ENCODE data around the gene CCDC183.
"Not testable (repeated sequence)": the region's sequence is repeated elsewhere in the genome, so short reads cannot be mapped to it uniquely, and the experiment has no call there.

The CCDC183 gene

GRCh38 chr9:136820971-136821825 lies 25.1 kb downstream of the CCDC183 start:
- DNase-seq (ENCODE audit: extremely low spot score, insufficient read length, low read depth) (no peak), FAIRE-seq (no peak)

- no peak for DNase-seq (ENCODE audit: extremely low spot score, insufficient read length, low read depth)
- no peak for FAIRE-seq
These were observed 25.8 kb downstream of the CCDC183 start for GRCh38 chr9:136821826-136822544.

- DNase-seq (ENCODE audit: extremely low spot score, insufficient read length, low read depth) (no peak), FAIRE-seq (no peak)
These were observed 27.3 kb downstream of the CCDC183 start for GRCh38 chr9:136823136-136824046.

GRCh38 chr9:136824496-136825225 lies 28.5 kb downstream of the CCDC183 start:
- FAIRE-seq (no peak), DNase-seq (ENCODE audit: extremely low spot score, insufficient read length, low read depth) (no peak)

GRCh38 chr9:136825295-136826187 lies 29.4 kb downstream of the CCDC183 start:
- no peak for FAIRE-seq
- DNase-seq (ENCODE audit: extremely low spot score, insufficient read length, low read depth) = no peak

- no peak for DNase-seq (ENCODE audit: extremely low spot score, insufficient read length, low read depth)
- no peak for FAIRE-seq
These were observed 30.0 kb downstream of the CCDC183 start for GRCh38 chr9:136826188-136826541.

- FAIRE-seq = no peak
- no peak for DNase-seq (ENCODE audit: extremely low spot score, insufficient read length, low read depth)
These were observed 30.8 kb downstream of the CCDC183 start for GRCh38 chr9:136826703-136827582.

- FAIRE-seq (no peak), DNase-seq (ENCODE audit: extremely low spot score, insufficient read length, low read depth) (no peak)
These were observed 31.8 kb downstream of the CCDC183 start for GRCh38 chr9:136827794-136828473.

GRCh38 chr9:136828474-136829140 lies 32.5 kb downstream of the CCDC183 start:
- no peak for FAIRE-seq

GRCh38 chr9:136829412-136829811 lies 33.3 kb downstream of the CCDC183 start:
- DNase-seq (ENCODE audit: extremely low spot score, insufficient read length, low read depth) = no peak
- no peak for FAIRE-seq

More at GRCh38 chr9:136828474-136829140, 32.5 kb downstream of the CCDC183 start:
- DNase-seq (ENCODE audit: extremely low spot score, insufficient read length, low read depth) = no peak

GRCh38 chr9:136829981-136830885 lies 34.1 kb downstream of the CCDC183 start:
- FAIRE-seq = no peak
- DNase-seq (ENCODE audit: extremely low spot score, insufficient read length, low read depth) = no peak

GRCh38 chr9:136831002-136831719 lies 35.0 kb downstream of the CCDC183 start:
- FAIRE-seq (no peak), DNase-seq (ENCODE audit: extremely low spot score, insufficient read length, low read depth) (no peak)

- FAIRE-seq (no peak), DNase-seq (ENCODE audit: extremely low spot score, insufficient read length, low read depth) (no peak)
These were observed 35.6 kb downstream of the CCDC183 start for GRCh38 chr9:136831720-136832104.

- DNase-seq (ENCODE audit: extremely low spot score, insufficient read length, low read depth) (no peak), FAIRE-seq (no peak)
These were observed 36.4 kb downstream of the CCDC183 start for GRCh38 chr9:136832581-136832980.

- FAIRE-seq; DNase-seq (ENCODE audit: extremely low spot score, insufficient read length, low read depth): not testable (repeated sequence)
These were observed 37.4 kb downstream of the CCDC183 start for GRCh38 chr9:136833381-136834048.
